ENCODE results near the gene ENOX2.

The ENOX2 gene

GRCh38 chrX:130575831-130576389 is 327.1 kb downstream of the ENOX2 start:
- Histone ChIP-seq H3K9ac (ENCODE audit: low read depth, low read length, poor library complexity, severe bottlenecking) (no peak overlapping the region), H3K4me1 (ENCODE audit: insufficient read depth, low read length, poor library complexity, severe bottlenecking) (no peaks in the 10 kb centered on the region), H3K27me3 (ENCODE audit: insufficient read depth, low read length, poor library complexity, severe bottlenecking) (no peaks in the 10 kb centered on the region), H3K9me3 (ENCODE audit: insufficient read depth, low read depth, low read length) (no peaks in the 10 kb centered on the region), H3K79me2 (ENCODE audit: insufficient read depth, low read length) (no peaks in the 10 kb centered on the region), H4K20me1 (ENCODE audit: insufficient read depth, low read length, poor library complexity, severe bottlenecking) (no peaks in the 10 kb centered on the region), H2AFZ (ENCODE audit: low read length) (peak overlapping the region; percentile 75; the same call in 1 of the 2 replicates), H3K4me3 (ENCODE audit: low read length, poor library complexity, severe bottlenecking) (no peak overlapping the region), H3K4me2 (ENCODE audit: low read depth, low read length, poor library complexity, severe bottlenecking) (no peak overlapping the region), H3K9me2 (replicated peaks; ENCODE audit: low read depth, low read length) (no peaks in the 10 kb centered on the region), H3K36me3 (ENCODE audit: insufficient read depth, low read length) (no peaks in the 10 kb centered on the region), H3F3A (ENCODE audit: low read depth) (no peaks in the 10 kb centered on the region)
- peak; percentile 69 for TF ChIP-seq CTCF (conservative IDR thresholded peaks at IDR 0.05; ENCODE audit: low read length)
- no peak for TF ChIP-seq EZH2phosphoT487 (IDR thresholded peaks at IDR 0.05; ENCODE audit: borderline replicate concordance)
